Measurements from ENCODE around the gene WIPI1.
A peak's percentile ranks its signal among the peaks of the same experiment; 100 is the strongest.

WIPI1 gene

DNA sequence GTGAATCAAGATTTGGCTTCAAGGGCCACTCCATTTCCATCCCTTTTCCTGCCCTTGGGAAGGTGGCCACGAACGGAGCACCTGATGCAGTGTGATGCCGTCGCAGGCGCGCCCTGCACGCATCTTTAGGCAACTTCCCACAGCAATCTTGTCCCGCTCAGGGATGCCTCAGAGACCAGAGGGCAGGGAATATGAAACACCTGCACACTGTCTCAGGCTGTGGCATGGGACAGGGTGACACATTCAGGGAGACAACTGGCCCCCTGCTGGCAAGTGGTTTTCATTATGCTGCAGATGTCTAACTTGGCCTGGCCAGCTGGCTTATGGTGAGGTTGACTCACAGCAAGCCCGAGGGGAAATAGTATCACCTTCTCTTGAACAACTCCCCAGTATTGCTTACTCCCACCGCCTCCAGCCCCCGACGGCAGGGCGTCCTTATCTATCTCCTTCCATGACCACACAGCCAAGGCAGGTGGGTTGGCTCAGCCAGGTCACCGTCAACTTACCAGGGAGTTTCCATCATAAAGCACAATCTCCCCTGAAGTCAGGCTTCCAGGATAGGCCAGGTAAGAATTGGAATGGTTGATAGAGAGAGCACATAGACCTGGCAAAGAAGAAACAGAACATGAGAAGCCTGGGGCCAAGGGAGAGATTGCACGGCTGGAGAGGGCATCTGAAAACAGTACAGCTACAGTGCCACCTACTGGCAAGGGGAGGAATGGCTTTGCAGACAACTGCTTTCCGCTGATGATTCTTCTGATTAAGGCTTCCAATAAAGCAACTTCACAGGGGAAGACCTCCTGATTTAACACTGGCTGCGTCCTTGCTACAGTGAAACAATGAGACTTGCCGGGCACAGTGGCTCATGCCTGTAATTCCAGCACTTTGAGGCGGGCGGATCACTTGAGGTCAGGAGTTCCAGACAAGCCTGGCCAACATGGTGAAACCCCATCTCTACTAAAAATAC, 21.1 kb downstream of the WIPI1 start:
- H3K27me3 ChIP-seq: no peaks in the 10 kb centered on the region
- no peak overlapping the region for H3K4me3 ChIP-seq (ENCODE audit: low read depth in 1 of 2, low read length in 1 of 2)
- TF ChIP-seq, protein P1, sequence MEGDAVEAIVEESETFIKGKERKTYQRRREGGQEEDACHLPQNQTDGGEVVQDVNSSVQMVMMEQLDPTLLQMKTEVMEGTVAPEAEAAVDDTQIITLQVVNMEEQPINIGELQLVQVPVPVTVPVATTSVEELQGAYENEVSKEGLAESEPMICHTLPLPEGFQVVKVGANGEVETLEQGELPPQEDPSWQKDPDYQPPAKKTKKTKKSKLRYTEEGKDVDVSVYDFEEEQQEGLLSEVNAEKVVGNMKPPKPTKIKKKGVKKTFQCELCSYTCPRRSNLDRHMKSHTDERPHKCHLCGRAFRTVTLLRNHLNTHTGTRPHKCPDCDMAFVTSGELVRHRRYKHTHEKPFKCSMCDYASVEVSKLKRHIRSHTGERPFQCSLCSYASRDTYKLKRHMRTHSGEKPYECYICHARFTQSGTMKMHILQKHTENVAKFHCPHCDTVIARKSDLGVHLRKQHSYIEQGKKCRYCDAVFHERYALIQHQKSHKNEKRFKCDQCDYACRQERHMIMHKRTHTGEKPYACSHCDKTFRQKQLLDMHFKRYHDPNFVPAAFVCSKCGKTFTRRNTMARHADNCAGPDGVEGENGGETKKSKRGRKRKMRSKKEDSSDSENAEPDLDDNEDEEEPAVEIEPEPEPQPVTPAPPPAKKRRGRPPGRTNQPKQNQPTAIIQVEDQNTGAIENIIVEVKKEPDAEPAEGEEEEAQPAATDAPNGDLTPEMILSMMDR (IDR thresholded peaks at IDR 0.05): peak; percentile 89
- peaks cover 3% of the 10 kb centered on the region for H3K9me3 ChIP-seq
- H3K27ac ChIP-seq: peak overlapping the region; percentile 86
- peaks cover 50% of the 10 kb centered on the region for H3K36me3 ChIP-seq
- peaks cover 53% of the 10 kb centered on the region in 2 experiments for H3K4me1 ChIP-seq (ENCODE audit: control insufficient read depth in 1 of 2, insufficient read depth in 1 of 2, low read depth in 1 of 2, low read length in 1 of 2)

DNA sequence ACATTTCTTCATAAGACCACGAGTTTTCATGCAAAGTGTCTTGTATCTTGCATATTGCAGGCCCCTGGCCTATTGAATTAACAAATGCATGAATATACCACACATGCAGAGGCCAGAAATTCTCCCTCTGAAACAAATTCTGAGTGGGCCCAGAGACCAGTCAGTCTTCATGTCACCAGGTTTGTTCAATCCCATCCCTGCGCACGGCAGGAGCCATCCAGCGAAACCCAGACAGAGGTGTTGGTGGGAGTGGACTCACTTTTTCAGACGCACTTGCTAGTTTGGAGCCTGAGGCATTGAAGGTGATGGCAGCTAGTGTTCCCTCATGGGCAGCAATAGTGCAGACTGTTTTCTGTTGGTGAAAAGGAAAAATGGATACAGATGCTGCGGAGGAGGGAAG, 21.9 kb downstream of the WIPI1 start:
- H3K36me3 ChIP-seq: peaks cover 58% of the 10 kb centered on the region
- TF ChIP-seq, protein P1 (IDR thresholded peaks at IDR 0.05): no peak

GRCh38 chr17:68433911-68434508, 23.3 kb downstream of the WIPI1 start:
- Histone ChIP-seq H3K27ac (no peak overlapping the region), H3K4me1 (ENCODE audit: control insufficient read depth in 1 of 2, insufficient read depth in 1 of 2, low read depth in 1 of 2, low read length in 1 of 2) (peaks cover 31 to 32% of the 10 kb centered on the region in 2 experiments), H3K27me3 (no peaks in the 10 kb centered on the region), H3K36me3 (peaks cover 72% of the 10 kb centered on the region), H3K4me3 (ENCODE audit: low read depth in 1 of 2, low read length in 1 of 2) (no peak overlapping the region), H3K9me3 (peaks cover 3% of the 10 kb centered on the region)
- TF ChIP-seq, protein P1 (IDR thresholded peaks at IDR 0.05): no peak

More for the DNA sequence above, 21.9 kb downstream of the WIPI1 start:
- Histone ChIP-seq H3K27me3 (no peaks in the 10 kb centered on the region), H3K9me3 (peaks cover 3% of the 10 kb centered on the region), H3K4me3 (ENCODE audit: low read depth in 1 of 2, low read length in 1 of 2) (no peak overlapping the region), H3K4me1 (ENCODE audit: control insufficient read depth in 1 of 2, insufficient read depth in 1 of 2, low read depth in 1 of 2, low read length in 1 of 2) (peaks cover 45% of the 10 kb centered on the region in 2 experiments), H3K27ac (peak overlapping the region; percentile 86)

- TF ChIP-seq, protein P1 (IDR thresholded peaks at IDR 0.05): no peak
- no peaks in the 10 kb centered on the region for H3K27me3 ChIP-seq
- H3K36me3 ChIP-seq: peaks cover 80% of the 10 kb centered on the region
- H3K9me3 ChIP-seq: peaks cover 3% of the 10 kb centered on the region
- H3K27ac ChIP-seq: no peak overlapping the region
- no peak overlapping the region for H3K4me3 ChIP-seq (ENCODE audit: low read depth in 1 of 2, low read length in 1 of 2)
- peaks cover 23 to 24% of the 10 kb centered on the region in 2 experiments for H3K4me1 ChIP-seq (ENCODE audit: control insufficient read depth in 1 of 2, insufficient read depth in 1 of 2, low read depth in 1 of 2, low read length in 1 of 2)
These were observed 24.1 kb downstream of the WIPI1 start for GRCh38 chr17:68433211-68433610.

DNA sequence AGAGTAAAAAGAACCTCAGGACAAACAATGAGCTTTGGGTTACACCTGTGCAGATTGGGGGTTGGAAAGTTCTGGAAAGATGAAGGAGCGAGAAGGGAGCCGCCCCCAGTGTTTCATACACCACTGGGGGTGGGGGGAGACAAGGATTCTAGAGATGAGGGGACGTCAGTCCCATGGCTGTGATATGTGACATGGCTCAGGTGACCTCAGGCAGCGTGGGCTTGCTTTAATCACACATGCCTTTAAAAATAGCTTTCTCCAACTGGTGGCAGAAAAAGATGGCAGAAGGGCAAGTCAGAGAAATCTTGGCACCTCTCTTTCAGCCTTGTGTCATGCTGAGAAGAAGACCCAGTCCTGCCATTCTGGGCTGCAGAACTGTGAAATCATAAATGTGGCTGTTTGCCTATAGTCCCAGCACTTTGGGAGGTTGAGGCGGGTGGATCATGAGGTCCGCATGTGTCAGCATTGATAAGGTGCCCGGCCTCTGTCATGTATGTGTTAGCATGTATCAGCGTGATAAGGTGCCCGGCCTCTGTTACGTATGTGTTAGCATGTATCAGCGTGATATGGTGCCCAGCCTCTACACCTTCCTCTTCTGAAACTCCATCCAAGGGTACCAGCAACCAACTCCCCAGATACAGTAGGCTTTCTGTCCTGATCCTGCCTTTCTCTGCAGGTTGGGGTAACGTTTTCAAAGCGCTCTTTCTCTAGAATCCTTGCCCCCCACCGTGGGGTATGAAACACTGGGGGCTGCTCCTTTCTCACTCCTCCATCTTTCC, 25.0 kb downstream of the WIPI1 start:
- Histone ChIP-seq H3K27me3 (no peaks in the 10 kb centered on the region), H3K36me3 (peaks cover 89% of the 10 kb centered on the region), H3K9me3 (peaks cover 3% of the 10 kb centered on the region), H3K4me3 (ENCODE audit: low read depth in 1 of 2, low read length in 1 of 2) (no peak overlapping the region), H3K4me1 (ENCODE audit: control insufficient read depth in 1 of 2, insufficient read depth in 1 of 2, low read depth in 1 of 2, low read length in 1 of 2) (peaks cover 14 to 16% of the 10 kb centered on the region in 2 experiments), H3K27ac (no peak overlapping the region)
- TF ChIP-seq, protein P1 (IDR thresholded peaks at IDR 0.05): no peak
